H1 (cell line): ENCODE data around the gene AKAP7. TPM values are rescaled to one million over a fixed set of nuclear protein-coding genes. Genes with fewer than 3 reads are reported as not detected.

Source experiments
- CTCF ChIA-PET: fragments of 300-600 bp; sonication (Branson Sonifier 250); formaldehyde crosslinking; loops from one replicate; lab custom pipeline; 2021; ENCODE audit not compliant: partially characterized antibody; lab: Charles Lee
- POLR2A ChIA-PET: fragments of 300-600 bp; sonication (Branson Sonifier 250); formaldehyde crosslinking; loops from one replicate; lab custom pipeline; 2021; ENCODE audit warnings: inconsistent platforms; ENCODE audit not compliant: partially characterized antibody; lab: Charles Lee
- DNase-seq, 2 experiments: peaks; one replicate each; pipeline versions ENCODE4 v3.0.0 to v3.0.0-alpha.2; 2010 to 2022; ENCODE audit warnings: low spot score in 2 of 2, low read depth in 1 of 2, mixed read lengths in 1 of 2
- FAIRE-seq: peaks from 2 replicates; lab custom pipeline; 2011; peaks lifted over from hg19 to GRCh38; lab: Jason Lieb, UNC
- H2AFZ ChIP-seq: 2 replicates; pipeline ENCODE4 v1.8.1; 2012; ENCODE audit warnings: low read length, inconsistent platforms
- H2AK5ac ChIP-seq: 2 replicates; pipeline ENCODE4 v1.6.1; 2013; ENCODE audit warnings: low read depth, low read length
- H2BK120ac ChIP-seq: replicated peaks from 2 replicates; pipeline ENCODE3; 2013; ENCODE audit warnings: low read depth, low read length, inconsistent platforms
- H2BK12ac ChIP-seq: 2 replicates; pipeline ENCODE4 v1.6.1; 2013; ENCODE audit warnings: low read depth, low read length
- H2BK15ac ChIP-seq: 2 replicates; pipeline ENCODE4 v1.6.1; 2013; ENCODE audit warnings: low read length
- H2BK20ac ChIP-seq: 2 replicates; pipeline ENCODE4 v1.6.1; 2013; ENCODE audit warnings: low read length
- H2BK5ac ChIP-seq: 2 replicates; pipeline ENCODE4 v1.6.1; 2013; ENCODE audit warnings: low read depth, low read length
- H3K14ac ChIP-seq: 2 replicates; pipeline ENCODE4 v1.6.1; 2013; ENCODE audit warnings: inconsistent platforms; ENCODE audit not compliant: insufficient read length
- H3K18ac ChIP-seq: 2 replicates; pipeline ENCODE4 v1.6.1; 2013; ENCODE audit warnings: low read length; ENCODE audit errors: extremely low read depth
- H3K23ac ChIP-seq: 2 replicates; pipeline ENCODE4 v1.6.1; 2013; ENCODE audit warnings: inconsistent platforms; ENCODE audit not compliant: insufficient read length
- H3K23me2 ChIP-seq: 2 replicates; pipeline ENCODE4 v1.6.1; 2013; ENCODE audit warnings: low read depth, low read length
- H3K27ac ChIP-seq: 2 replicates; pipeline ENCODE4 v1.6.1; 2011; ENCODE audit warnings: low read depth, low read length, inconsistent platforms
- H3K27me3 ChIP-seq, 4 experiments: replicated peaks in 1 of 4; 1 replicate in 1 of 4; 2 replicates in 3 of 4; pipeline versions ENCODE4 v1.6.1 to v1.8.1; 2011 to 2013; ENCODE audit warnings: low read length in 3 of 4, mild to moderate bottlenecking in 3 of 4, inconsistent platforms in 2 of 4, mixed read lengths in 2 of 4, moderate library complexity in 1 of 4; ENCODE audit not compliant: control insufficient read depth in 3 of 4, insufficient read depth in 3 of 4; ENCODE audit errors: extremely low read depth in 1 of 4
- H3K36me3 ChIP-seq, 4 experiments: 2 replicates each; pipeline versions ENCODE4 v1.6.1 to v1.8.1; 2011 to 2013; ENCODE audit warnings: mild to moderate bottlenecking in 4 of 4, low read length in 3 of 4, moderate library complexity in 2 of 4, control low read depth in 1 of 4, inconsistent platforms in 1 of 4; ENCODE audit not compliant: insufficient read depth in 4 of 4, control insufficient read depth in 2 of 4
- H3K4ac ChIP-seq: replicated peaks from 2 replicates; pipeline ENCODE3; 2013; ENCODE audit warnings: low read length, low read depth, mixed read lengths, inconsistent platforms; ENCODE audit not compliant: insufficient read length
- H3K4me1 ChIP-seq, 4 experiments: replicated peaks in 1 of 4; 1 replicate in 1 of 4; 2 replicates in 3 of 4; pipeline versions ENCODE4 v1.6.1 to v1.8.1; 2011 to 2013; ENCODE audit warnings: low read length in 3 of 4, inconsistent platforms in 2 of 4, mixed read lengths in 1 of 4; ENCODE audit not compliant: insufficient read depth in 4 of 4, control insufficient read depth in 3 of 4
- H3K4me2 ChIP-seq, 2 experiments: 2 replicates each; pipeline versions ENCODE4 v1.6.1 to v1.8.1; 2011 to 2013; ENCODE audit warnings: low read depth in 2 of 2, low read length in 2 of 2, control low read depth in 1 of 2, inconsistent platforms in 1 of 2, mild to moderate bottlenecking in 1 of 2; ENCODE audit not compliant: insufficient read depth in 1 of 2
- H3K4me3 ChIP-seq, 4 experiments: fragments of 200-600, 300-600 bp in 1 of 4; sonication (generic), shearing (Covaris generic), sonication (Bioruptor Twin) in 1 of 4; 2 replicates each; pipeline versions ENCODE4 v1.5.1 to v1.8.1; 2011 to 2016; ENCODE audit warnings: low read length in 4 of 4, low read depth in 3 of 4, control low read depth in 2 of 4, inconsistent platforms in 2 of 4, mild to moderate bottlenecking in 2 of 4, mixed read lengths in 1 of 4, moderate library complexity in 1 of 4; ENCODE audit not compliant: insufficient read depth in 2 of 4; ENCODE audit errors: extremely low read depth in 1 of 4
- H3K56ac ChIP-seq: replicated peaks from 2 replicates; pipeline ENCODE3; 2013; ENCODE audit warnings: low read depth, mild to moderate bottlenecking, mixed read lengths, low read length, inconsistent platforms; ENCODE audit not compliant: insufficient read length
- H3K79me1 ChIP-seq: 2 replicates; pipeline ENCODE4 v1.6.1; 2013; ENCODE audit warnings: low read depth, low read length, control low read depth
- H3K79me2 ChIP-seq, 2 experiments: 2 replicates each; pipeline versions ENCODE4 v1.6.1 to v1.8.1; 2012 to 2013; ENCODE audit warnings: low read length in 2 of 2, mild to moderate bottlenecking in 2 of 2, inconsistent platforms in 1 of 2; ENCODE audit not compliant: insufficient read depth in 2 of 2, control insufficient read depth in 1 of 2
- H3K9ac ChIP-seq, 4 experiments: replicated peaks in 1 of 4; 1 replicate in 1 of 4; 2 replicates in 3 of 4; pipeline versions ENCODE4 v1.6.1 to v1.8.1; 2011 to 2013; ENCODE audit warnings: low read depth in 3 of 4, low read length in 3 of 4, control low read depth in 2 of 4, mild to moderate bottlenecking in 2 of 4, moderate library complexity in 2 of 4, inconsistent platforms in 1 of 4; ENCODE audit errors: extremely low read depth in 1 of 4
- H3K9me3 ChIP-seq, 2 experiments: 2 replicates each; pipeline versions ENCODE4 v1.6.1 to v1.8.1; 2012 to 2013; ENCODE audit warnings: mild to moderate bottlenecking in 2 of 2, moderate library complexity in 2 of 2, control low read depth in 1 of 2, inconsistent platforms in 1 of 2, low read depth in 1 of 2, low read length in 1 of 2, mixed read lengths in 1 of 2; ENCODE audit not compliant: insufficient read depth in 2 of 2
- H4K20me1 ChIP-seq, 2 experiments: replicated peaks in 1 of 2; 2 replicates each; pipeline versions ENCODE3 to v1.8.1; 2011 to 2013; ENCODE audit warnings: inconsistent platforms in 2 of 2, low read length in 2 of 2, mild to moderate bottlenecking in 1 of 2; ENCODE audit not compliant: insufficient read depth in 2 of 2, control insufficient read depth in 1 of 2
- H4K5ac ChIP-seq: 2 replicates; pipeline ENCODE4 v1.6.1; 2013; ENCODE audit warnings: low read length, low read depth, mixed read lengths, inconsistent platforms; ENCODE audit not compliant: insufficient read length
- H4K8ac ChIP-seq: 2 replicates; pipeline ENCODE4 v1.8.0; 2013; ENCODE audit warnings: mild to moderate bottlenecking, moderate library complexity, low read length, inconsistent platforms; ENCODE audit not compliant: insufficient read depth; ENCODE audit errors: extremely low read depth
- H4K91ac ChIP-seq: replicated peaks from 2 replicates; pipeline ENCODE3; 2013; ENCODE audit warnings: low read length, mixed read lengths, inconsistent platforms; ENCODE audit not compliant: insufficient read length
- ATF2 ChIP-seq: IDR thresholded peaks from 2 replicates; pipeline ENCODE4 v1.6.1; 2012; ENCODE audit warnings: low read length, inconsistent platforms
- BCL11A ChIP-seq, 2 experiments: IDR thresholded peaks; one replicate each; pipeline ENCODE4 v1.6.1; 2011; ENCODE audit warnings: low read depth in 2 of 2, low read length in 2 of 2, mild to moderate bottlenecking in 2 of 2
- CBX8 ChIP-seq: fragments of 300-800, 300-1000 bp; sonication (generic); IDR thresholded peaks from 2 replicates; pipeline ENCODE4 v1.7.1; 2016; ENCODE audit warnings: low read depth, low read length, borderline replicate concordance
- CTBP2 ChIP-seq: IDR thresholded peaks from 2 replicates; pipeline ENCODE4 v1.7.0; 2011; ENCODE audit warnings: borderline replicate concordance, mild to moderate bottlenecking, moderate library complexity, mixed read lengths, low read length; ENCODE audit not compliant: insufficient read depth, insufficient read length
- GABPA ChIP-seq: IDR thresholded peaks from 2 replicates; pipeline ENCODE4 v1.6.1; 2011; ENCODE audit warnings: mild to moderate bottlenecking, low read length, moderate library complexity, borderline replicate concordance; ENCODE audit not compliant: insufficient read depth
- JUND ChIP-seq: IDR thresholded peaks from 2 replicates; pipeline ENCODE4 v1.6.1; 2011; ENCODE audit warnings: mild to moderate bottlenecking, improper control_type of control experiment, low read length
- PHF8 ChIP-seq: fragments of 200-600 bp; sonication (generic); conservative IDR thresholded peaks from 2 replicates; pipeline ENCODE4 v1.7.1; 2012; ENCODE audit warnings: low read depth, mild to moderate bottlenecking, inconsistent platforms, low read length, moderate library complexity
- POLR2A ChIP-seq, 2 experiments: IDR thresholded peaks; 1 replicate in 1 of 2; 2 replicates in 1 of 2; pipeline ENCODE4 v1.6.1; 2011; ENCODE audit warnings: low read depth in 2 of 2, low read length in 2 of 2, mild to moderate bottlenecking in 2 of 2; ENCODE audit errors: control extremely low read depth in 1 of 2
- RBBP5 ChIP-seq: IDR thresholded peaks from 2 replicates; pipeline ENCODE4 v1.7.1; 2012; ENCODE audit warnings: low read depth, mild to moderate bottlenecking, inconsistent platforms, low read length, moderate library complexity, borderline replicate concordance
- SIX5 ChIP-seq: IDR thresholded peaks from 2 replicates; pipeline ENCODE4 v1.6.1; 2011; ENCODE audit warnings: mild to moderate bottlenecking, low read depth, low read length
- WGBS, 2 experiments: shearing (Covaris generic) in 1 of 2; methylation state at CpG; one replicate each; pipeline versions ENCODE4 v1.1.6 to v1.1.7; 2013 to 2015; ENCODE audit warnings: low lambda C conversion rate in 2 of 2, mixed read lengths in 2 of 2, inconsistent platforms in 1 of 2, low coverage in 1 of 2, missing lambda C conversion rate in 1 of 2; ENCODE audit not compliant: insufficient replicate concordance in 2 of 2, insufficient coverage in 1 of 2, insufficient read length in 1 of 2; ENCODE audit errors: extremely low coverage in 1 of 2, missing lambda C conversion rate in 1 of 2; 5-methylcytosine and 5-hydroxymethylcytosine counted together
- polyA plus RNA-seq, 7 experiments: library from polyadenylated mRNA; depleted of rRNA in 3 of 7; stranded (reverse) in 5 of 7; unstranded in 2 of 7; fragments of >200 nt in 5 of 7; fragments of 200-250 nt in 2 of 7; gene quantifications; 1 replicate in 5 of 7; 2 replicates in 1 of 7; 4 replicates in 1 of 7; pipeline versions ENCODE4 v1.2.1 to v1.2.3, GENCODE V29; 2011 to 2013; ENCODE audit warnings: missing spikeins in 2 of 7, mixed read lengths in 2 of 7
- total RNA-seq: library from RNA; stranded (reverse); fragmentation: NEBNext Ultra II Directional; extraction: Animal tissue kit (Norgen Biotek cat#: 25700); gene quantifications from 2 replicates; pipeline ENCODE4 v1.2.1, GENCODE V29; 2021

The AKAP7 gene
- total and polyA plus RNA-seq, 2 of the 8 experiments (the other 6 are each of a cell fraction or from before 2014, with no cell fraction given), result 4.7 to 16.9 TPM

GRCh38 chr6:131175564-131175963, 40.3 kb downstream of the AKAP7 start:
- Histone ChIP-seq H3K56ac (no peak overlapping the region), H3K36me3 (no peaks in the 10 kb centered on the region), H2BK120ac (no peak overlapping the region), H2BK20ac (no peak overlapping the region), H3K23me2 (no peaks in the 10 kb centered on the region), H3K9me3 (no peaks in the 10 kb centered on the region), H3K4ac (no peak overlapping the region), H3K4me3 (no peak overlapping the region), H4K20me1 (no peaks in the 10 kb centered on the region), H3K4me2 (no peak overlapping the region), H2AFZ (no peak overlapping the region), H3K79me2 (no peaks in the 10 kb centered on the region), H4K5ac (no peak overlapping the region), H3K14ac (no peak overlapping the region), H2AK5ac (no peak overlapping the region), H4K91ac (no peak overlapping the region), H3K79me1 (no peaks in the 10 kb centered on the region), H2BK12ac (no peak overlapping the region), H2BK15ac (no peak overlapping the region), H3K18ac (no peak overlapping the region), H3K9ac (no peak overlapping the region), H3K4me1 (no peaks in the 10 kb centered on the region), H3K23ac (no peak overlapping the region), H4K8ac (no peak overlapping the region), H3K27me3 (no peaks in the 10 kb centered on the region), H2BK5ac (no peak overlapping the region), H3K27ac (no peak overlapping the region)
- ChIA-PET CTCF (interaction anchor here (1.2 to 2.5 kb wide), 3 partner anchors 10 to 358 kb away, joined by 3 to 7 read pairs (median 3); no protein-coding TSS in a partner anchor), POLR2A (no interaction called here)
- DNase-seq, result no peak
- WGBS, 2 experiments, result 100% methylated on average over 2 of the region's 2 CpGs; no CpG with 5 or more reads in 1 of the 2 experiments
- FAIRE-seq, result no peak
- TF ChIP-seq JUND (no peak), SIX5 (no peak), RBBP5 (no peak), CTBP2 (no peak), POLR2A (IDR thresholded peaks at IDR 0.05; ENCODE audit: control extremely low read depth in 1 of 2, low read depth in 2 of 2, low read length in 2 of 2) (no peak), GABPA (no peak), BCL11A (IDR thresholded peaks at IDR 0.05; ENCODE audit: low read depth in 2 of 2, low read length in 2 of 2) (no peak), CBX8 (no peak), ATF2 (no peak), PHF8 (no peak)
